ENCODE results near the gene SLCO1B1.
"Not testable (repeated sequence)": the region's sequence is repeated elsewhere in the genome, so short reads cannot be mapped to it uniquely, and the experiment has no call there.

SLCO1B1 gene

GRCh38 chr12:21130998-21131397 is at the start of gene SLCO1B1:
Gene SLCO1B1 (plus strand): TSS chr12:21131194. CDS start chr12:21141575, 10,381 bp downstream.
- DNase-seq: no peak

- DNase-seq: not testable (repeated sequence)
Measured at GRCh38 chr12:21084753-21085152, 46.2 kb upstream of the SLCO1B1 start.

- no peak for DNase-seq
Measured at GRCh38 chr12:21111732-21112131, 19.3 kb upstream of the SLCO1B1 start.

- DNase-seq: no peak
Measured at GRCh38 chr12:21113266-21113665, 17.7 kb upstream of the SLCO1B1 start.

GRCh38 chr12:21117995-21118394 is 13.0 kb upstream of the SLCO1B1 start:
- DNase-seq: no peak

GRCh38 chr12:21118760-21119159 is 12.2 kb upstream of the SLCO1B1 start:
- DNase-seq: no peak

GRCh38 chr12:21129351-21129750 is 1.6 kb upstream of the SLCO1B1 start:
- DNase-seq: no peak

- no peak for DNase-seq
Measured at GRCh38 chr12:21129906-21130305, 1.1 kb upstream of the SLCO1B1 start.

- not testable (repeated sequence) for DNase-seq
Measured at GRCh38 chr12:21137318-21137999, 6.5 kb downstream of the SLCO1B1 start.

GRCh38 chr12:21138016-21138415 is 7.0 kb downstream of the SLCO1B1 start:
- DNase-seq: no peak

GRCh38 chr12:21144309-21144708 is 13.3 kb downstream of the SLCO1B1 start:
- no peak for DNase-seq

- DNase-seq: not testable (repeated sequence)
Measured at GRCh38 chr12:21149861-21150260, 18.9 kb downstream of the SLCO1B1 start.

GRCh38 chr12:21151184-21151583 is 20.2 kb downstream of the SLCO1B1 start:
- DNase-seq: no peak

- no peak for DNase-seq
Measured at GRCh38 chr12:21155522-21156351, 24.7 kb downstream of the SLCO1B1 start.

GRCh38 chr12:21165048-21165447 is 34.1 kb downstream of the SLCO1B1 start:
- no peak for DNase-seq

GRCh38 chr12:21169878-21170472 is 39.0 kb downstream of the SLCO1B1 start:
- DNase-seq: peak in 2 of 14 donors; percentile 0

- DNase-seq: no peak
Measured at GRCh38 chr12:21172079-21172478, 41.1 kb downstream of the SLCO1B1 start.

- DNase-seq: no peak
Measured at GRCh38 chr12:21183721-21184275, 52.8 kb downstream of the SLCO1B1 start.

- DNase-seq: no peak
Measured at GRCh38 chr12:21190016-21190415, 59.0 kb downstream of the SLCO1B1 start.

- not testable (repeated sequence) for DNase-seq
Measured at GRCh38 chr12:21214433-21214832, 83.4 kb downstream of the SLCO1B1 start.

GRCh38 chr12:21219206-21219605 is 88.2 kb downstream of the SLCO1B1 start:
- DNase-seq: no peak

- DNase-seq: no peak
Measured at GRCh38 chr12:21220266-21220665, 89.3 kb downstream of the SLCO1B1 start.

GRCh38 chr12:21221072-21221471 is 90.1 kb downstream of the SLCO1B1 start:
- no peak for DNase-seq
